ENCODE measurements around the gene QARS1. TPM values are rescaled to one million over a fixed set of nuclear protein-coding genes. Genes with fewer than 3 reads are reported as not detected.

The QARS1 gene
- total RNA-seq, 6 donors from 2014 or later = 143 to 256 (median 191) TPM

GRCh38 chr3:49120438-49121131, 16.0 kb upstream of the QARS1 start, which contains the start of gene USP19:
USP19 (minus strand) TSS chr3:49120823; CDS start chr3:49119145, 1,678 bp downstream.
- Histone ChIP-seq H3K4me3 (peak within 1 kb of the TSS; percentile 58 to 99 (median 88)), H3K9me3 (no peaks in the 10 kb centered on the region), H3K36me3 (peaks cover 48 to 80% (median 74%) of the 10 kb centered on the region in 4 donors), H3K27me3 (no peaks in the 10 kb centered on the region), H3K4me1 (peaks cover 15 to 25% (median 19%) of the 10 kb centered on the region in 4 donors), H3K27ac (peak within 1 kb of the TSS; percentile 89 to 99 (median 96))
- ATAC-seq (ENCODE audit: low FRiP score in 2 of 2) (peak; percentile 88 to 96), DNase-seq (peak; percentile 97 to 100)
- WGBS, 2 donors = 1 to 2% methylated on average over 10 to 39 of the region's 70 CpGs
- TF ChIP-seq CTCF (IDR thresholded peaks at IDR 0.05) = peak in 3 of 6 experiments; percentile 26 to 53 (median 50)
- peak; percentile 92 to 96 for TF ChIP-seq POLR2AphosphoS5 (IDR thresholded peaks at IDR 0.05)
- peak; percentile 49 to 93 (median 72) for TF ChIP-seq POLR2A (IDR thresholded peaks at IDR 0.05)
- peak in 1 of 4 donors; percentile 48 for TF ChIP-seq EP300 (IDR thresholded peaks at IDR 0.05)

- Histone ChIP-seq H3K27ac (peak overlapping the region; percentile 89 to 99 (median 96)), H3K27me3 (no peaks in the 10 kb centered on the region), H3K36me3 (peaks cover 50 to 80% (median 74%) of the 10 kb centered on the region in 4 donors), H3K4me1 (peaks cover 15 to 25% (median 19%) of the 10 kb centered on the region in 4 donors), H3K4me3 (peak overlapping the region; percentile 58 to 99 (median 88)), H3K9me3 (no peaks in the 10 kb centered on the region)
- 0% methylated on average over 9 of the region's 9 CpGs; no CpG with 5 or more reads in 1 of the 2 donors for WGBS, 2 donors
- TF ChIP-seq EP300 (IDR thresholded peaks at IDR 0.05) (no peak), POLR2AphosphoS5 (IDR thresholded peaks at IDR 0.05) (no peak), CTCF (IDR thresholded peaks at IDR 0.05) (no peak), POLR2A (IDR thresholded peaks at IDR 0.05) (no peak)
- no peak for ATAC-seq (ENCODE audit: low FRiP score in 2 of 2)
- no peak for DNase-seq
These were observed 15.5 kb upstream of the QARS1 start for GRCh38 chr3:49120096-49120437.

GRCh38 chr3:49119439-49119838, 14.9 kb upstream of the QARS1 start:
- TF ChIP-seq POLR2AphosphoS5 (IDR thresholded peaks at IDR 0.05) (no peak), CTCF (IDR thresholded peaks at IDR 0.05) (no peak), EP300 (IDR thresholded peaks at IDR 0.05) (no peak)
- peaks cover 52 to 80% (median 74%) of the 10 kb centered on the region in 4 donors for H3K36me3 ChIP-seq
- ATAC-seq (ENCODE audit: low FRiP score in 2 of 2) = no peak
- peak overlapping the region; percentile 89 to 99 (median 96) for H3K27ac ChIP-seq
- H3K4me3 ChIP-seq = peak overlapping the region in 3 of 4 donors; percentile 80 to 99 (median 97)
- no peaks in the 10 kb centered on the region for H3K27me3 ChIP-seq
- no peak for DNase-seq
- H3K9me3 ChIP-seq = no peaks in the 10 kb centered on the region
- 61 to 86% methylated on average over 2 to 3 of the region's 3 CpGs for WGBS, 2 donors
- peaks cover 15 to 25% (median 19%) of the 10 kb centered on the region in 4 donors for H3K4me1 ChIP-seq

GRCh38 chr3:49119036-49119435, 14.5 kb upstream of the QARS1 start:
- peaks cover 15 to 25% (median 19%) of the 10 kb centered on the region in 4 donors for H3K4me1 ChIP-seq
- ATAC-seq (ENCODE audit: low FRiP score in 2 of 2) (no peak), DNase-seq (no peak)
- no peak for TF ChIP-seq EP300 (IDR thresholded peaks at IDR 0.05)
- no peak for TF ChIP-seq CTCF (IDR thresholded peaks at IDR 0.05)
- no peak for TF ChIP-seq POLR2A (IDR thresholded peaks at IDR 0.05)
- TF ChIP-seq POLR2AphosphoS5 (IDR thresholded peaks at IDR 0.05) = no peak
- H3K27me3 ChIP-seq = no peaks in the 10 kb centered on the region
- WGBS, 2 donors = 77 to 80% methylated on average over 10 of the region's 10 CpGs
- peaks cover 52 to 80% (median 74%) of the 10 kb centered on the region in 4 donors for H3K36me3 ChIP-seq
- peak overlapping the region in 3 of 4 donors; percentile 89 to 96 (median 95) for H3K27ac ChIP-seq
- H3K4me3 ChIP-seq = peak overlapping the region in 1 of 4 donors; percentile 97
- no peaks in the 10 kb centered on the region for H3K9me3 ChIP-seq
